Measurements from ENCODE around the gene RNF38. TPM values are rescaled to one million over a fixed set of nuclear protein-coding genes. Genes with fewer than 3 reads are reported as not detected.
"Not testable (repeated sequence)": the region's sequence is repeated elsewhere in the genome, so short reads cannot be mapped to it uniquely, and the experiment has no call there.

The RNF38 gene
- 60.3 and 61.9 TPM in 2 replicates for total RNA-seq (2014; rRNA removed; shearing (Covaris generic))
- polyA plus RNA-seq (2016; fragmentation: Nextera tagmentation; extraction: Ambion mirVana): 13.7 and 15.6 TPM in 2 replicates
- long read RNA-seq, partial matches to known transcripts: 1 of 6 reads
- long read RNA-seq, other reads (novel, unspliced or antisense): 5 of 6 reads

- Mint-ChIP-seq H3K27ac (peak within 1 kb of the TSS; percentile 99), H3K27me3 (ENCODE audit: insufficient read depth, low read depth, poor library complexity) (peaks cover 15% of the 10 kb centered on the region), H3K4me1 (peaks cover 27% of the 10 kb centered on the region), H3K36me3 (ENCODE audit: low read depth) (peaks cover 3% of the 10 kb centered on the region; the same call in 1 of the 3 replicates), H3K9me3 (no peaks in the 10 kb centered on the region), H3K4me3 (peak within 1 kb of the TSS; percentile 97)
- Histone ChIP-seq H3K4me2 (peak within 1 kb of the TSS; percentile 80), H3K4me3 (peak within 1 kb of the TSS; percentile 70), H3F3A (replicated peaks; ENCODE audit: low read depth) (peaks cover 10% of the 10 kb centered on the region; the same call in 1 of the 2 replicates), H3K27ac (ENCODE audit: low read depth) (peak within 1 kb of the TSS; percentile 87), H4K20me1 (replicated peaks; ENCODE audit: insufficient read depth) (peaks cover 22% of the 10 kb centered on the region), H3K27me3 (ENCODE audit: insufficient read depth) (no peaks in the 10 kb centered on the region), H3K79me2 (replicated peaks; ENCODE audit: insufficient read depth) (peaks cover 87% of the 10 kb centered on the region), H3K9me2 (ENCODE audit: insufficient read depth) (no peaks in the 10 kb centered on the region), H3K36me3 (ENCODE audit: insufficient read depth) (no peaks in the 10 kb centered on the region), H3K4me1 (ENCODE audit: insufficient read depth) (peaks cover 31% of the 10 kb centered on the region), H2AFZ (no peak within 1 kb of the TSS)
- no peak for DNase-seq (ENCODE audit: low spot score)
- no peak for TF ChIP-seq ZNF462 (CRISPR knock-in tag; IDR thresholded peaks at IDR 0.05)
- TF ChIP-seq CTCF (conservative IDR thresholded peaks at IDR 0.05; ENCODE audit: low read depth in 2 of 2): no peak
- TF ChIP-seq CREB1 (CRISPR knock-in tag; IDR thresholded peaks at IDR 0.05; ENCODE audit: low read depth): peak; percentile 87; the same call in 1 of the 2 replicates
- no peak for TF ChIP-seq STAT1 (IDR thresholded peaks at IDR 0.05; ENCODE audit: unreplicated experiment)
- ATAC-seq: no peak
Measured at GRCh38 chr9:36399980-36400331, at the start of gene RNF38. Gene RNF38 (minus strand): TSS chr9:36400269. CDS start chr9:36400108, 161 bp downstream.

- H3K27ac Mint-ChIP-seq; H3K4me3 Mint-ChIP-seq; H3K36me3 Mint-ChIP-seq (ENCODE audit: low read depth): not testable (repeated sequence)
Measured at GRCh38 chr9:36448555-36448954, 48.5 kb upstream of the RNF38 start.

More at GRCh38 chr9:36448555-36448954, 48.5 kb upstream of the RNF38 start:
- Histone ChIP-seq H3K79me2 (replicated peaks; ENCODE audit: insufficient read depth) (peaks cover 77% of the 10 kb centered on the region), H3K4me1 (ENCODE audit: insufficient read depth) (peaks cover 28% of the 10 kb centered on the region), H4K20me1 (replicated peaks; ENCODE audit: insufficient read depth) (peaks cover 48% of the 10 kb centered on the region)
- not testable (repeated sequence) for ATAC-seq; H3K9me2 ChIP-seq (ENCODE audit: insufficient read depth); H3K4me2 ChIP-seq; H3K27ac ChIP-seq (ENCODE audit: low read depth); H2AFZ ChIP-seq; H3K4me3 ChIP-seq; H3K27me3 ChIP-seq (ENCODE audit: insufficient read depth); H3K9me3 Mint-ChIP-seq; H3K27me3 Mint-ChIP-seq (ENCODE audit: insufficient read depth, low read depth, poor library complexity); H3F3A ChIP-seq (replicated peaks; ENCODE audit: low read depth); DNase-seq (ENCODE audit: low spot score); H3K36me3 ChIP-seq (ENCODE audit: insufficient read depth)
- H3K4me1 Mint-ChIP-seq: peaks cover 24% of the 10 kb centered on the region

Data from GM23338 (cell line).